Uterus (tissue), 4 donors: Measurements from ENCODE around the gene KIF1A. TPM values are rescaled to one million over a fixed set of nuclear protein-coding genes. Genes with fewer than 3 reads are reported as not detected.

Experiments
- DNase-seq, 2 donors: peaks; one replicate each; pipeline ENCODE4 v3.0.0-alpha.2; 2019 to 2020
- H3K27ac ChIP-seq, 2 donors: fragments of 200-600 bp; sonication (generic); 1 replicate in 1 of 2; 2 replicates in 1 of 2; pipeline ENCODE4 v1.5.1; 2016 to 2018
- H3K27me3 ChIP-seq, 2 donors: fragments of 200-600 bp; sonication (generic); one replicate each; pipeline ENCODE4 v1.5.1; 2018 to 2019; ENCODE audit warnings: control low read depth in 1 of 2
- H3K36me3 ChIP-seq, 2 donors: fragments of 200-600 bp; sonication (generic); one replicate each; pipeline ENCODE4 v1.5.1; 2019; ENCODE audit warnings: control low read depth in 1 of 2
- H3K4me1 ChIP-seq, 2 donors: fragments of 200-600 bp; sonication (generic); one replicate each; pipeline ENCODE4 v1.5.1; 2018 to 2019; ENCODE audit warnings: control low read depth in 1 of 2
- H3K4me3 ChIP-seq, 2 donors: fragments of 200-600 bp; sonication (generic); 1 replicate in 1 of 2; 2 replicates in 1 of 2; pipeline ENCODE4 v1.5.1; 2018 to 2019; ENCODE audit warnings: mild to moderate bottlenecking in 1 of 2
- H3K9me3 ChIP-seq, 2 donors: fragments of 200-600 bp; sonication (generic); one replicate each; pipeline ENCODE4 v1.5.1; 2019; ENCODE audit warnings: control low read depth in 1 of 2
- CTCF ChIP-seq, 4 experiments: fragments of 200-600 bp in 2 of 4; fragments of 450-650 bp in 2 of 4; sonication (generic) in 2 of 4; IDR thresholded peaks; one replicate each; pipeline ENCODE4 v1.5.1; 2016 to 2019; ENCODE audit warnings: antibody characterized with exemption in 4 of 4, mild to moderate bottlenecking in 2 of 4, moderate library complexity in 1 of 4
- POLR2A ChIP-seq, 2 donors: fragments of 450-650 bp; IDR thresholded peaks; one replicate each; pipeline ENCODE4 v1.6.1; 2016; ENCODE audit warnings: antibody characterized with exemption in 2 of 2, mild to moderate bottlenecking in 1 of 2, moderate library complexity in 1 of 2
- intact Hi-C: fragments of 100-400 bp; cut with DNase I; formaldehyde crosslinking; loops from one replicate; pipeline ENCODE4 v1.15.1; 2023; ENCODE audit warnings: low total_unique reads
- total RNA-seq, 4 donors: library from RNA; depleted of rRNA in 3 of 4; stranded (reverse); fragments of >200 nt in 3 of 4; gene quantifications; one replicate each; pipeline versions ENCODE4 v1.1.0 to v1.2.4, GENCODE V29; 2014 to 2023
- donor health status: DM: yes; HTN: yes; CAD: no.

Gene KIF1A
- total RNA-seq, 4 donors from 2014 or later: 0.37 to 12.9 TPM; not detected in 2

GRCh38 chr2:240814946-240815760 is 4.9 kb downstream of the KIF1A start:
- intact Hi-C loops: no loop called here
- H3K27me3 ChIP-seq: peaks cover 0 to 11% of the 10 kb centered on the region in 2 donors

GRCh38 chr2:240814280-240814679 is 5.7 kb downstream of the KIF1A start:
- no peak overlapping the region for H3K4me3 ChIP-seq
- H3K36me3 ChIP-seq: no peaks in the 10 kb centered on the region
- intact Hi-C loops: no loop called here
- H3K4me1 ChIP-seq: peaks cover 0 to 5% of the 10 kb centered on the region in 2 donors
- DNase-seq: no peak
- peaks cover 0 to 6% of the 10 kb centered on the region in 2 donors for H3K27me3 ChIP-seq
- no peaks in the 10 kb centered on the region for H3K9me3 ChIP-seq
- no peak for TF ChIP-seq POLR2A (IDR thresholded peaks at IDR 0.05)
- no peak for TF ChIP-seq CTCF (IDR thresholded peaks at IDR 0.05)
- no peak overlapping the region for H3K27ac ChIP-seq

More at GRCh38 chr2:240814946-240815760, 4.9 kb downstream of the KIF1A start:
- Histone ChIP-seq H3K4me3 (no peak overlapping the region), H3K36me3 (no peaks in the 10 kb centered on the region), H3K9me3 (no peaks in the 10 kb centered on the region), H3K4me1 (peaks cover 0 to 13% of the 10 kb centered on the region in 2 donors), H3K27ac (no peak overlapping the region)
- no peak for DNase-seq
- no peak for TF ChIP-seq CTCF (IDR thresholded peaks at IDR 0.05)
- TF ChIP-seq POLR2A (IDR thresholded peaks at IDR 0.05): no peak

- intact Hi-C loops: no loop called here
- DNase-seq: no peak
- TF ChIP-seq CTCF (IDR thresholded peaks at IDR 0.05): no peak
- no peak for TF ChIP-seq POLR2A (IDR thresholded peaks at IDR 0.05)
Observed at GRCh38 chr2:240813231-240813921, 6.6 kb downstream of the KIF1A start.

GRCh38 chr2:240812721-240813120 is 7.3 kb downstream of the KIF1A start:
- no peak for DNase-seq
- no peaks in the 10 kb centered on the region for H3K4me1 ChIP-seq
- intact Hi-C loops: no loop called here

More at GRCh38 chr2:240813231-240813921, 6.6 kb downstream of the KIF1A start:
- H3K9me3 ChIP-seq: no peaks in the 10 kb centered on the region
- H3K27ac ChIP-seq: no peak overlapping the region
- no peaks in the 10 kb centered on the region for H3K36me3 ChIP-seq
- no peak overlapping the region for H3K4me3 ChIP-seq
- no peaks in the 10 kb centered on the region for H3K27me3 ChIP-seq
- H3K4me1 ChIP-seq: no peaks in the 10 kb centered on the region

More at GRCh38 chr2:240812721-240813120, 7.3 kb downstream of the KIF1A start:
- Histone ChIP-seq H3K4me3 (no peak overlapping the region), H3K9me3 (no peaks in the 10 kb centered on the region), H3K36me3 (no peaks in the 10 kb centered on the region), H3K27ac (no peak overlapping the region), H3K27me3 (no peaks in the 10 kb centered on the region)
- no peak for TF ChIP-seq CTCF (IDR thresholded peaks at IDR 0.05)
